Measurements from ENCODE around the gene AICDA.
"Not testable (repeated sequence)": the region's sequence is repeated elsewhere in the genome, so short reads cannot be mapped to it uniquely, and the experiment has no call there.

GRCh38 chr12:8566052-8566451, 46.6 kb downstream of the AICDA start:
- not testable (repeated sequence) for TF ChIP-seq CTCF (conservative IDR thresholded peaks at IDR 0.05; ENCODE audit: low read length); EZH2phosphoT487 (IDR thresholded peaks at IDR 0.05; ENCODE audit: borderline replicate concordance)
